T-cell (primary cell): Measurements from ENCODE around the gene TMEM255B. TPM values are rescaled to one million over a fixed set of nuclear protein-coding genes. Genes with fewer than 3 reads are reported as not detected.
A peak's percentile ranks its signal among the peaks of the same experiment; 100 is the strongest.

Source experiments
- ATAC-seq, 4 experiments: fragments of 200-7000 bp in 3 of 4; fragments of 150-1000 bp in 1 of 4; cut with Tn5 transposase; replicated peaks in 1 of 4; 1 replicate in 3 of 4; 2 replicates in 1 of 4; pipeline ENCODE4 v1.10.0; 2021; ENCODE audit warnings: moderate library complexity in 3 of 4, mild to moderate bottlenecking in 2 of 4, moderate number of reproducible peaks in 1 of 4
- CTCF ChIA-PET, 2 donors: fragments of 300-600 bp; sonication (Branson Sonifier 250); formaldehyde crosslinking; loops; one replicate each; lab custom pipeline; 2022; ENCODE audit warnings: antibody characterized with exemption in 2 of 2; lab: Charles Lee
- POLR2A ChIA-PET, 2 donors: fragments of 300-600 bp; sonication (Branson Sonifier 250); formaldehyde crosslinking; loops; one replicate each; lab custom pipeline; 2022; ENCODE audit warnings: antibody characterized with exemption in 2 of 2; lab: Charles Lee
- DNase-seq, 35 experiments: peaks; one replicate each; pipeline versions ENCODE4 v3.0.0 to v3.0.0-alpha.2; 2013 to 2023
- H3K27ac ChIP-seq: one replicate; pipeline ENCODE4 v1.5.1; 2013; ENCODE audit warnings: low read length
- H3K27me3 ChIP-seq, 2 experiments: replicated peaks in 1 of 2; 1 replicate in 1 of 2; 2 replicates in 1 of 2; pipeline versions ENCODE4 v1.6.1 to v1.7.0; 2013; ENCODE audit warnings: low read length in 1 of 2, mixed read lengths in 1 of 2; ENCODE audit not compliant: control insufficient read depth in 2 of 2, insufficient read depth in 2 of 2; ENCODE audit errors: extremely low read depth in 1 of 2
- H3K36me3 ChIP-seq, 2 donors: 1 replicate in 1 of 2; 2 replicates in 1 of 2; pipeline versions ENCODE4 v1.6.1 to v1.7.0; 2013; ENCODE audit warnings: low read length in 1 of 2; ENCODE audit not compliant: control insufficient read depth in 2 of 2, insufficient read depth in 1 of 2; ENCODE audit errors: extremely low read depth in 1 of 2
- H3K4me1 ChIP-seq, 2 experiments: 1 replicate in 1 of 2; 2 replicates in 1 of 2; pipeline versions ENCODE4 v1.6.1 to v1.7.0; 2013; ENCODE audit warnings: low read length in 2 of 2, mixed read lengths in 1 of 2; ENCODE audit not compliant: insufficient read depth in 2 of 2, control insufficient read depth in 1 of 2; ENCODE audit errors: extremely low read depth in 1 of 2
- H3K4me3 ChIP-seq, 2 donors: 1 replicate in 1 of 2; 2 replicates in 1 of 2; pipeline versions ENCODE4 v1.5.1 to v1.7.0; 2013; ENCODE audit warnings: mild to moderate bottlenecking in 2 of 2, low read length in 1 of 2, moderate library complexity in 1 of 2; ENCODE audit not compliant: control insufficient read depth in 1 of 2; ENCODE audit errors: extremely low read depth in 1 of 2
- H3K9me3 ChIP-seq: 2 replicates; pipeline ENCODE4 v1.7.0; 2013
- H3K27ac Mint-ChIP-seq, 2 donors: one replicate each; pipeline ENCODE4 v1.8.0; 2020 to 2021; ENCODE audit warnings: mild to moderate bottlenecking in 2 of 2, mixed read lengths in 2 of 2
- H3K27me3 Mint-ChIP-seq, 2 donors: one replicate each; pipeline ENCODE4 v1.8.0; 2021 to 2022; ENCODE audit warnings: mixed read lengths in 2 of 2
- H3K36me3 Mint-ChIP-seq: one replicate; pipeline ENCODE4 v1.8.0; 2021; ENCODE audit warnings: mixed read lengths
- H3K4me1 Mint-ChIP-seq, 3 donors: one replicate each; pipeline ENCODE4 v1.8.0; 2020 to 2022; ENCODE audit warnings: mixed read lengths in 3 of 3, mild to moderate bottlenecking in 1 of 3
- H3K4me3 Mint-ChIP-seq, 3 donors: one replicate each; pipeline ENCODE4 v1.8.0; 2020 to 2022; ENCODE audit warnings: mild to moderate bottlenecking in 3 of 3, mixed read lengths in 3 of 3, moderate library complexity in 3 of 3
- H3K9me3 Mint-ChIP-seq, 3 donors: one replicate each; pipeline ENCODE4 v1.8.0; 2020 to 2022; ENCODE audit warnings: mixed read lengths in 3 of 3
- WGBS: methylation state at CpG from one replicate; pipeline ENCODE4 v1.1.5; 2013; ENCODE audit warnings: missing lambda C conversion rate; ENCODE audit not compliant: insufficient coverage; 5-methylcytosine and 5-hydroxymethylcytosine counted together
- total RNA-seq, 35 experiments: library from RNA in 6 of 35; stranded (reverse) in 6 of 35; fragments of 120-200 nt in 1 of 35; gene quantifications; one replicate each; pipeline versions ENCODE4 v1.2.1 to v1.2.4 and lab custom pipeline; 2013 to 2026

TMEM255B gene
- total RNA-seq (1 to 10 TPM in 2 of 5 donors, under 1 TPM in 3; 0.76 to 1.2 (median 0.89) TPM), total RNA-seq (lab: John Stamatoyannopoulos, UW) (0.17 to 1.8 (median 0.70) reads per million in 29 experiments)
- total RNA-seq (2013): 0.15 TPM

- Mint-ChIP-seq H3K27me3 (peaks cover 38 to 44% of the 10 kb centered on the region in 2 donors), H3K36me3 (no peaks in the 10 kb centered on the region), H3K4me3 (peak within 1 kb of the TSS; percentile 78 to 94 (median 86)), H3K27ac (no peak within 1 kb of the TSS), H3K4me1 (peaks cover 10 to 27% (median 14%) of the 10 kb centered on the region in 3 donors), H3K9me3 (no peaks in the 10 kb centered on the region)
- H3K27ac ChIP-seq: no peak within 1 kb of the TSS
- ATAC-seq (peak; percentile 97 to 99 (median 98)), DNase-seq (peak; percentile 38 to 79 (median 65))
- H3K9me3 ChIP-seq: no peaks in the 10 kb centered on the region
- CTCF ChIA-PET: no interaction called here
- POLR2A ChIA-PET: no interaction called here
- peaks cover 11 to 64% of the 10 kb centered on the region in 2 experiments for H3K27me3 ChIP-seq
- peaks cover 0 to 20% of the 10 kb centered on the region in 2 experiments for H3K4me1 ChIP-seq
- 2% methylated on average over 73 of the region's 80 CpGs for WGBS
- peak within 1 kb of the TSS; percentile 49 to 83 for H3K4me3 ChIP-seq
- no peaks in the 10 kb centered on the region for H3K36me3 ChIP-seq
Measured at GRCh38 chr13:113758651-113759524, at the start of gene TMEM255B. TMEM255B (plus strand) TSS chr13:113759226; CDS start chr13:113759270, 44 bp downstream.

- CTCF ChIA-PET: no interaction called here
- Mint-ChIP-seq H3K27me3 (no peaks in the 10 kb centered on the region), H3K27ac (peak overlapping the region in 1 of 2 donors; percentile 20), H3K4me1 (peaks cover 7 to 17% (median 10%) of the 10 kb centered on the region in 3 donors), H3K36me3 (no peaks in the 10 kb centered on the region), H3K9me3 (no peaks in the 10 kb centered on the region), H3K4me3 (peak overlapping the region in 2 of 3 donors; percentile 63 to 78)
- no peak for DNase-seq
- POLR2A ChIA-PET: no interaction called here
- no peak overlapping the region for H3K27ac ChIP-seq
- H3K4me1 ChIP-seq: peaks cover 0 to 23% of the 10 kb centered on the region in 2 experiments
- no peaks in the 10 kb centered on the region for H3K9me3 ChIP-seq
- ATAC-seq: no peak
- H3K27me3 ChIP-seq: peaks cover 0 to 10% of the 10 kb centered on the region in 2 experiments
- 89% methylated on average over 9 of the region's 11 CpGs for whole genome bisulfite sequencing
- no peak overlapping the region for H3K4me3 ChIP-seq
- H3K36me3 ChIP-seq: no peaks in the 10 kb centered on the region
Measured at GRCh38 chr13:113722921-113723320, 36.1 kb upstream of the TMEM255B start.

GRCh38 chr13:113723410-113724015 is 35.5 kb upstream of the TMEM255B start:
- DNase-seq: no peak
- Mint-ChIP-seq H3K27ac (peak overlapping the region; percentile 49 to 89), H3K27me3 (peaks cover 0 to 2% of the 10 kb centered on the region in 2 donors), H3K4me1 (peaks cover 7 to 17% (median 10%) of the 10 kb centered on the region in 3 donors), H3K36me3 (no peaks in the 10 kb centered on the region), H3K9me3 (no peaks in the 10 kb centered on the region), H3K4me3 (peak overlapping the region; percentile 42 to 78 (median 63))
- WGBS: 89% methylated on average over 9 of the region's 13 CpGs
- Histone ChIP-seq H3K4me3 (no peak overlapping the region), H3K9me3 (no peaks in the 10 kb centered on the region), H3K36me3 (no peaks in the 10 kb centered on the region), H3K4me1 (peaks cover 0 to 23% of the 10 kb centered on the region in 2 experiments), H3K27ac (no peak overlapping the region), H3K27me3 (peaks cover 0 to 12% of the 10 kb centered on the region in 2 experiments)
- CTCF ChIA-PET: no interaction called here
- ATAC-seq: no peak
- POLR2A ChIA-PET: no interaction called here

- no peak for DNase-seq
- Mint-ChIP-seq H3K36me3 (no peaks in the 10 kb centered on the region), H3K4me1 (peaks cover 7 to 17% (median 10%) of the 10 kb centered on the region in 3 donors), H3K4me3 (peak overlapping the region; percentile 75 to 80 (median 78)), H3K9me3 (no peaks in the 10 kb centered on the region), H3K27me3 (peaks cover 4 to 9% of the 10 kb centered on the region in 2 donors), H3K27ac (peak overlapping the region; percentile 87 to 89)
- Histone ChIP-seq H3K27ac (peak overlapping the region; percentile 70), H3K36me3 (no peaks in the 10 kb centered on the region), H3K4me1 (peaks cover 0 to 23% of the 10 kb centered on the region in 2 experiments), H3K4me3 (peak overlapping the region; percentile 35 to 70), H3K27me3 (peaks cover 0 to 19% of the 10 kb centered on the region in 2 experiments), H3K9me3 (no peaks in the 10 kb centered on the region)
- 91% methylated on average over 23 of the region's 30 CpGs for WGBS
- ATAC-seq: no peak
- CTCF ChIA-PET: no interaction called here
- POLR2A ChIA-PET: no interaction called here
Measured at GRCh38 chr13:113724016-113724758, 34.8 kb upstream of the TMEM255B start.

- Histone ChIP-seq H3K27ac (peak overlapping the region; percentile 70), H3K9me3 (no peaks in the 10 kb centered on the region), H3K4me1 (peaks cover 0 to 23% of the 10 kb centered on the region in 2 experiments), H3K27me3 (peaks cover 0 to 25% of the 10 kb centered on the region in 2 experiments), H3K4me3 (peak overlapping the region; percentile 35 to 70), H3K36me3 (no peaks in the 10 kb centered on the region)
- ChIA-PET CTCF (no interaction called here), POLR2A (no interaction called here)
- DNase-seq (peak; percentile 74 to 92 (median 86)), ATAC-seq (peak; percentile 92 to 95 (median 94))
- 5% methylated on average over 21 of the region's 36 CpGs for WGBS
- peak overlapping the region; percentile 87 to 89 for H3K27ac Mint-ChIP-seq
- H3K4me1 Mint-ChIP-seq: peaks cover 7 to 17% (median 10%) of the 10 kb centered on the region in 3 donors
- H3K9me3 Mint-ChIP-seq: no peaks in the 10 kb centered on the region
- peaks cover 9 to 14% of the 10 kb centered on the region in 2 donors for H3K27me3 Mint-ChIP-seq
- no peaks in the 10 kb centered on the region for H3K36me3 Mint-ChIP-seq
- H3K4me3 Mint-ChIP-seq: peak overlapping the region; percentile 75 to 80 (median 78)
Measured at GRCh38 chr13:113724780-113725315, 34.2 kb upstream of the TMEM255B start.
